Lower lobe of right lung (tissue), 2 donors: ENCODE measurements around the gene FAM171A1. TPM values are rescaled to one million over a fixed set of nuclear protein-coding genes. Genes with fewer than 3 reads are reported as not detected.

Experiments
- ATAC-seq, 2 donors: fragments of 200-7000 bp; cut with Tn5 transposase; one replicate each; pipeline ENCODE4 v1.9.1; 2020 to 2022; ENCODE audit warnings: mild to moderate bottlenecking in 2 of 2, moderate library complexity in 2 of 2
- DNase-seq: peaks from one replicate; pipeline ENCODE4 v3.0.0-alpha.2; 2020
- H3K27ac ChIP-seq: fragments of 200-600 bp; one replicate; pipeline ENCODE4 v1.8.0; 2022
- H3K27me3 ChIP-seq: fragments of 200-600 bp; one replicate; pipeline ENCODE4 v1.8.0; 2022; ENCODE audit warnings: low read depth
- H3K36me3 ChIP-seq: fragments of 200-600 bp; one replicate; pipeline ENCODE4 v1.8.0; 2022; ENCODE audit warnings: mild to moderate bottlenecking
- H3K4me1 ChIP-seq: fragments of 200-600 bp; one replicate; pipeline ENCODE4 v1.8.0; 2022
- H3K4me3 ChIP-seq: fragments of 200-600 bp; one replicate; pipeline ENCODE4 v1.8.0; 2022; ENCODE audit warnings: mild to moderate bottlenecking
- H3K9me3 ChIP-seq: fragments of 200-600 bp; one replicate; pipeline ENCODE4 v1.8.0; 2022
- intact Hi-C: fragments of 100-400 bp; cut with DNase I; formaldehyde crosslinking; loops from one replicate; pipeline ENCODE4 v1.11.0; 2022
- total RNA-seq: library from RNA; stranded (reverse); fragmentation: NEBNext Ultra II Directional; extraction: Animal tissue kit (Norgen Biotek cat#: 25700); gene quantifications from one replicate; pipeline ENCODE4 v1.2.1, GENCODE V29; 2021
- TF ChIP-seq, protein P1 (sequence below): fragments of 200-600 bp; IDR thresholded peaks from one replicate; pipeline ENCODE4 v1.8.0; 2022; ENCODE audit warnings: antibody characterized with exemption, mild to moderate bottlenecking
- donor health status: DM: no; HTN: yes; CAD: no; lungs with severe emphysema.

The FAM171A1 gene
- total RNA-seq, 1 donor from 2014 or later: 14.0 TPM

DNA sequence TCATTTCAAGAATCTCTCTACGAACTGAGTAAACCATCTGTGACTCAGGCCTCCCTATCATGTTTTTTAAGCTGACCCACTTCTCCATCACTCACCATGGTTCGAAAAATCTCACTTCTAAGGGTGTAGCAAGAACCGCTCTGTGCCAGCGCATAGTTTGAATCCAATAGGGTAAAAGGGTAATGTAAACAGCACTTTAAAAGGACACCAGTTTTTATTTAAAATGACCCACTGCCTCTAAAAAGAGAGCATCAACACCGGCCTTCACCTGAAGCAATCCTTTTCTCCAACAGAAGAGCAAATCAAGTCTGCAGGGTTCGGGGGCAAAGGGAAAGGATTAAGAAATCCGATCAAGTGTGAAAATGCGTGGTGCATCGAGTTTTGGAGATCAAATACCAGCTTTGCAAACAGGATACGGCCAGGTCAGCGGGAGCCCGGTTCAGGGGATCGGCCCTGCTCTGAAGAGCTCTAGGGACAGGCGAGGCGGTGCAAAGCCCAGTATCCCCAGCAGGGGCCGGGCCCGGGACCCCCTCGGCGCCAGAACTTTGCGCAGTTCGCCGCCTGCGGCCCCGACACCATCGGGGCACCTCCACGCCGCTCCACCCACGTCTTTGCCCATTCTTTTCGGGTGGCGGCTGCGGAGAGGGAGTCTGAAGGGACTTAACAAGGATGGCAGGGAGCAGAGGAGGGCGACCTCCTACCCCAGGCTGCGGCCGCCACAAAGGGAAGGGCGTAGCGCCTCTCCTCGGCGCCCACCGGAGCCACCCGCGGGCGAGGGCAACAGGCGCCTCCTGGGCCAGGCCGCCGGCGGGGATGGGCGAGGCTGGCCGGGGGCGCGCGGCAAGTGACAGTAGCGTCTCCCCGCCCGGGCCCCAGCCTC is 203.4 kb downstream of the FAM171A1 start:
- Histone ChIP-seq H3K4me3 (peak overlapping the region; percentile 85), H3K36me3 (no peaks in the 10 kb centered on the region), H3K9me3 (no peaks in the 10 kb centered on the region), H3K27me3 (no peaks in the 10 kb centered on the region), H3K27ac (peak overlapping the region; percentile 89), H3K4me1 (peaks cover 48% of the 10 kb centered on the region)
- intact Hi-C loops: no loop called here
- DNase-seq (peak; percentile 63), ATAC-seq (peak; percentile 29 to 43)
- TF ChIP-seq, protein P1, sequence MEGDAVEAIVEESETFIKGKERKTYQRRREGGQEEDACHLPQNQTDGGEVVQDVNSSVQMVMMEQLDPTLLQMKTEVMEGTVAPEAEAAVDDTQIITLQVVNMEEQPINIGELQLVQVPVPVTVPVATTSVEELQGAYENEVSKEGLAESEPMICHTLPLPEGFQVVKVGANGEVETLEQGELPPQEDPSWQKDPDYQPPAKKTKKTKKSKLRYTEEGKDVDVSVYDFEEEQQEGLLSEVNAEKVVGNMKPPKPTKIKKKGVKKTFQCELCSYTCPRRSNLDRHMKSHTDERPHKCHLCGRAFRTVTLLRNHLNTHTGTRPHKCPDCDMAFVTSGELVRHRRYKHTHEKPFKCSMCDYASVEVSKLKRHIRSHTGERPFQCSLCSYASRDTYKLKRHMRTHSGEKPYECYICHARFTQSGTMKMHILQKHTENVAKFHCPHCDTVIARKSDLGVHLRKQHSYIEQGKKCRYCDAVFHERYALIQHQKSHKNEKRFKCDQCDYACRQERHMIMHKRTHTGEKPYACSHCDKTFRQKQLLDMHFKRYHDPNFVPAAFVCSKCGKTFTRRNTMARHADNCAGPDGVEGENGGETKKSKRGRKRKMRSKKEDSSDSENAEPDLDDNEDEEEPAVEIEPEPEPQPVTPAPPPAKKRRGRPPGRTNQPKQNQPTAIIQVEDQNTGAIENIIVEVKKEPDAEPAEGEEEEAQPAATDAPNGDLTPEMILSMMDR: peak; percentile 52

DNA sequence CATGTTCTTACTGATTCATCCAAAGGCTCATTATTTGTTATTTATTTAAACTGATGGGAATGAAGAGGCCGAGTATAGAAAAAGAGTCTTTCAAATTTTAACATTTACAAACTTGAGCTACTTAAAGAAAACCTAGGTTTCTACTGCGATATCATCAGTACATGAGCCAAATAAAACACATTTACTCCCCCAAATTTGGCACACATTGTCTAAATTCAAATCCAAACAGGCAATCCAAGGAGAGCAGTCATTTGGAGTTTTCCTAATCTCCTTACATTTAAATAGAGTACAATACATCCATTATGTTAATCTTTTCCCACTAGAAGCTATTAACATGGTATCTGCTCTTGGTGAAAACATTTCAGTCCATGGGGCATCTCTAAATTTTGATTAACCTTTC is 204.8 kb downstream of the FAM171A1 start:
- DNase-seq (no peak), ATAC-seq (no peak)
- Histone ChIP-seq H3K27me3 (no peaks in the 10 kb centered on the region), H3K4me1 (peaks cover 48% of the 10 kb centered on the region), H3K36me3 (no peaks in the 10 kb centered on the region), H3K9me3 (no peaks in the 10 kb centered on the region), H3K4me3 (peak overlapping the region; percentile 85), H3K27ac (no peak overlapping the region)
- TF ChIP-seq, protein P1: no peak
- intact Hi-C loops: no loop called here

DNA sequence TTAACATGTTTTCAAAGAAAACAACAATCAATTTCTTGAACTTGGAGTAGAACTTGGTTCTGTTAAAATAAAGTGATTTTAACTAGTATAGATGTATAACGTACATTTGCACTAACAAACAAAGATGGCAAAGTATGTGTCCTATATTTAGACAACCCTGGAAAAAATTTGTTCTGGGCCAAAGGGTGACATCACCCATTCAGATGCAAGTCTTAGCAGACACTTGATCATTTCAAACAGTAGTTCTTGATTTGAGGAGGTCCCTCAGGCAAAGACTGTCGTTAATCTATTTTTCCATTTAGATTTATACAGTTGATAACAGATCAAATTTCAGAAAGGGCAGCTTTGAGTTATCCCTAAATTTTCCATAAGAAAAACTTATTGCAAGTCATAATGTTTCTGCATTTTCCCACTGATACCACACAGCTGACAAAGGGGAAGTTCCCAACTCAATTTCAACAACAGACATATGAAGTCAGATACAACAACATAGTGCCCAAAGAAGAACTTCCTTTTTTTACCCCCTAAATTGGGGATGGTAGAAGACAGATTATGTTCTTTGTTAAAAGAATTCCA is 207.7 kb downstream of the FAM171A1 start:
- H3K27me3 ChIP-seq: no peaks in the 10 kb centered on the region
- no peak for DNase-seq
- no peaks in the 10 kb centered on the region for H3K36me3 ChIP-seq
- H3K27ac ChIP-seq: no peak overlapping the region
- ATAC-seq: no peak
- peaks cover 27% of the 10 kb centered on the region for H3K4me1 ChIP-seq
- intact Hi-C loops: no loop called here
- TF ChIP-seq, protein P1: no peak
- no peak overlapping the region for H3K4me3 ChIP-seq
- H3K9me3 ChIP-seq: no peaks in the 10 kb centered on the region

Other genes with a start within 250 kb of the FAM171A1 start
- 10.2 TPM for gene NMT2, start 202.6 kb downstream of the FAM171A1 start, total RNA-seq